Keratinocyte (primary cell): Measurements from ENCODE around the gene ATG4B. TPM values are rescaled to one million over a fixed set of nuclear protein-coding genes. Genes with fewer than 3 reads are reported as not detected.
A peak's percentile ranks its signal among the peaks of the same experiment; 100 is the strongest.
"Not testable (repeated sequence)": the region's sequence is repeated elsewhere in the genome, so short reads cannot be mapped to it uniquely, and the experiment has no call there.

Source experiments
- DNase-seq: peaks from one replicate; pipeline ENCODE4 v3.0.0-alpha.2; 2011; ENCODE audit warnings: low read depth, missing footprints, low spot score
- FAIRE-seq: peaks from 2 replicates; lab custom pipeline; 2011; peaks lifted over from hg19 to GRCh38; lab: Jason Lieb, UNC
- H2AFZ ChIP-seq: 2 replicates; pipeline ENCODE4 v1.6.0; 2012; ENCODE audit warnings: low read length, control low read depth, inconsistent platforms; ENCODE audit not compliant: control insufficient read depth
- H3K27ac ChIP-seq: 2 replicates; pipeline ENCODE4 v1.5.1; 2011; ENCODE audit warnings: low read length; ENCODE audit not compliant: control insufficient read depth, insufficient read depth
- H3K27me3 ChIP-seq: 3 replicates; pipeline ENCODE4 v1.6.0; 2011; ENCODE audit warnings: low read length; ENCODE audit not compliant: control insufficient read depth, insufficient read depth; ENCODE audit errors: extremely low read depth
- H3K36me3 ChIP-seq, 2 experiments: 2 replicates in 1 of 2; 3 replicates in 1 of 2; pipeline ENCODE4 v1.5.1; 2011; ENCODE audit warnings: low read length in 2 of 2, mild to moderate bottlenecking in 1 of 2; ENCODE audit not compliant: control insufficient read depth in 2 of 2, insufficient read depth in 2 of 2; ENCODE audit errors: extremely low read depth in 1 of 2
- H3K4me1 ChIP-seq: 3 replicates; pipeline ENCODE4 v1.5.1; 2011; ENCODE audit warnings: low read length; ENCODE audit not compliant: control insufficient read depth, insufficient read depth; ENCODE audit errors: extremely low read depth
- H3K4me2 ChIP-seq: 3 replicates; pipeline ENCODE4 v1.6.0; 2011; ENCODE audit warnings: low read depth, low read length; ENCODE audit not compliant: control insufficient read depth, insufficient read depth; ENCODE audit errors: extremely low read depth
- H3K4me3 ChIP-seq, 3 experiments: fragments of 200-600 bp in 1 of 3; sonication (generic) in 1 of 3; 2 replicates in 2 of 3; 3 replicates in 1 of 3; pipeline ENCODE4 v1.5.1; 2011 to 2016; ENCODE audit warnings: low read length in 3 of 3, mild to moderate bottlenecking in 3 of 3, control low read depth in 2 of 3, inconsistent platforms in 1 of 3, low read depth in 1 of 3, mixed read lengths in 1 of 3, mixed run types in 1 of 3, moderate library complexity in 1 of 3; ENCODE audit not compliant: control insufficient read depth in 2 of 3, insufficient read depth in 2 of 3; ENCODE audit errors: extremely low read depth in 1 of 3
- H3K79me2 ChIP-seq: 2 replicates; pipeline ENCODE4 v1.6.0; 2012; ENCODE audit warnings: low read length; ENCODE audit not compliant: control insufficient read depth, insufficient read depth
- H3K9ac ChIP-seq: 3 replicates; pipeline ENCODE4 v1.6.0; 2011; ENCODE audit warnings: low read length; ENCODE audit not compliant: control insufficient read depth, insufficient read depth; ENCODE audit errors: extremely low read depth
- H3K9me1 ChIP-seq: 3 replicates; pipeline ENCODE4 v1.6.0; 2011; ENCODE audit warnings: low read length; ENCODE audit not compliant: control insufficient read depth, insufficient read depth; ENCODE audit errors: extremely low read depth
- H3K9me3 ChIP-seq: 2 replicates; pipeline ENCODE4 v1.5.1; 2012; ENCODE audit warnings: low read depth, low read length; ENCODE audit not compliant: control insufficient read depth
- H4K20me1 ChIP-seq: 3 replicates; pipeline ENCODE4 v1.6.0; 2011; ENCODE audit warnings: low read length; ENCODE audit not compliant: control insufficient read depth, insufficient read depth; ENCODE audit errors: extremely low read depth
- CTCF ChIP-seq, 3 experiments: IDR thresholded peaks in 1 of 3; conservative IDR thresholded peaks in 1 of 3; optimal IDR thresholded peaks in 1 of 3; 2 replicates in 2 of 3; 3 replicates in 1 of 3; pipeline versions ENCODE3 to v1.5.1; 2011; ENCODE audit warnings: low read length in 3 of 3, mild to moderate bottlenecking in 3 of 3, moderate library complexity in 2 of 3, control low read depth in 1 of 3, inconsistent platforms in 1 of 3; ENCODE audit not compliant: insufficient read depth in 2 of 3; ENCODE audit errors: extremely low read depth in 1 of 3
- EZH2 ChIP-seq: IDR thresholded peaks from one replicate; pipeline ENCODE4 v1.6.1; 2012; ENCODE audit warnings: inconsistent platforms, mild to moderate bottlenecking, low read length, moderate library complexity
- dilution Hi-C: fragments of 300-500 bp; cut with MboI; formaldehyde crosslinking; loops from one replicate; pipeline ENCODE4 v1.7.0; 2020; ENCODE audit warnings: low sequenced_read_pairs; ENCODE audit not compliant: extremely low pct_ligation_motif_present
- polyA minus RNA-seq, 3 experiments: library from RNA; depleted of rRNA, polyadenylated mRNA; stranded (reverse); fragments of >200 nt; gene quantifications; 1 replicate in 1 of 3; 2 replicates in 1 of 3; 3 replicates in 1 of 3; pipeline ENCODE4 v1.2.3, GENCODE V29; 2011
- polyA plus RNA-seq, 5 experiments: library from polyadenylated mRNA; depleted of rRNA in 3 of 5; stranded (reverse) in 3 of 5; stranded (forward) in 1 of 5; unstranded in 1 of 5; fragments of >200 nt; gene quantifications; 1 replicate in 1 of 5; 2 replicates in 3 of 5; 3 replicates in 1 of 5; pipeline versions ENCODE4 v1.2.1 to v1.2.3, GENCODE V29; 2011 to 2012; ENCODE audit warnings: missing spikeins in 2 of 5, low read depth in 1 of 5, low replicate concordance in 1 of 5

The ATG4B gene
- polyA plus RNA-seq (69.0 to 96.0 TPM (median 72.3 TPM) in 3 replicates), polyA minus RNA-seq (80.0 to 134 TPM (median 101 TPM) in 3 replicates)
- 49.0 TPM for polyA plus RNA-seq (2011; ENCODE audit: low read depth)
- polyA plus RNA-seq (2011; cell fraction: cytosol; rRNA removed) = 49.2 and 49.7 TPM in 2 replicates
- 145 and 159 TPM in 2 replicates for polyA plus RNA-seq (2011; cell fraction: nucleus; rRNA removed)
- polyA plus RNA-seq (2012; ENCODE audit: low replicate concordance) = 61.8 and 70.3 TPM in 2 replicates
- polyA minus RNA-seq (2011; cell fraction: cytosol; rRNA and poly(A)+ RNA removed) = 72.3 TPM
- polyA minus RNA-seq (2011; cell fraction: nucleus; rRNA and poly(A)+ RNA removed) = 78.1 and 93.3 TPM in 2 replicates

- peaks cover 12 to 24% of the 10 kb centered on the region in 2 experiments for H3K36me3 ChIP-seq
- H3K4me2 ChIP-seq = peak within 1 kb of the TSS; percentile 86
- peak within 1 kb of the TSS; percentile 95 for H3K27ac ChIP-seq
- TF ChIP-seq EZH2 (no peak), CTCF (optimal IDR thresholded peaks at IDR 0.05 in 1 of 3, IDR thresholded peaks at IDR 0.05 in 1 of 3, conservative IDR thresholded peaks at IDR 0.05 in 1 of 3; ENCODE audit: extremely low read depth in 1 of 3, insufficient read depth in 2 of 3, low read length in 3 of 3) (no peak)
- dilution Hi-C loops = no loop called here
- H4K20me1 ChIP-seq = no peaks in the 10 kb centered on the region
- peaks cover 88% of the 10 kb centered on the region for H3K79me2 ChIP-seq
- FAIRE-seq (no peak), DNase-seq (no peak)
- no peaks in the 10 kb centered on the region for H3K9me1 ChIP-seq
- no peaks in the 10 kb centered on the region for H3K9me3 ChIP-seq
- peak within 1 kb of the TSS; percentile 100 for H2AFZ ChIP-seq
- peak within 1 kb of the TSS; percentile 96 for H3K9ac ChIP-seq
- H3K4me3 ChIP-seq = peak within 1 kb of the TSS; percentile 91 to 96 (median 94)
- peaks cover 9% of the 10 kb centered on the region for H3K4me1 ChIP-seq
- H3K27me3 ChIP-seq = no peaks in the 10 kb centered on the region
Measured at GRCh38 chr2:241637018-241637794, at the start of gene ATG4B, which contains the start of gene THAP4. ATG4B (plus strand) TSS chr2:241637693; CDS start chr2:241637715, 22 bp downstream. THAP4 (minus strand) TSS chr2:241637158; CDS start chr2:241637017, 141 bp downstream.

GRCh38 chr2:241589863-241590262, 47.6 kb upstream of the ATG4B start:
- not testable (repeated sequence) for H3K27me3 ChIP-seq, H3K4me3 ChIP-seq, H4K20me1 ChIP-seq, DNase-seq, H3K27ac ChIP-seq, H3K36me3 ChIP-seq, H3K9me1 ChIP-seq, H2AFZ ChIP-seq, H3K4me1 ChIP-seq, H3K9ac ChIP-seq, H3K4me2 ChIP-seq, H3K79me2 ChIP-seq, FAIRE-seq
- dilution Hi-C loops = loop anchor here (25.0 kb wide), 1 partner anchor 103 kb away; no protein-coding TSS in a partner anchor
- peaks cover 11% of the 10 kb centered on the region for H3K9me3 ChIP-seq

- H3K27me3 ChIP-seq, FAIRE-seq, H3K9me1 ChIP-seq, H3K27ac ChIP-seq, H3K4me2 ChIP-seq, H3K9ac ChIP-seq, H2AFZ ChIP-seq, DNase-seq, H3K4me3 ChIP-seq, H3K36me3 ChIP-seq, H3K4me1 ChIP-seq, H4K20me1 ChIP-seq, H3K79me2 ChIP-seq: not testable (repeated sequence)
- dilution Hi-C loops = loop anchor here (25.0 kb wide), 1 partner anchor 103 kb away; no protein-coding TSS in a partner anchor
- peaks cover 11% of the 10 kb centered on the region for H3K9me3 ChIP-seq
Measured at GRCh38 chr2:241590496-241591455, 46.7 kb upstream of the ATG4B start.
